H1 (cell line): ENCODE data around the gene UBE2Q2. TPM values are rescaled to one million over a fixed set of nuclear protein-coding genes. Genes with fewer than 3 reads are reported as not detected.

Source experiments
- CREB1 ChIP-seq: IDR thresholded peaks from 2 replicates; pipeline ENCODE4 v1.6.1; 2012; ENCODE audit warnings: inconsistent platforms
- KDM4A ChIP-seq: IDR thresholded peaks from one replicate; pipeline ENCODE4 v1.7.1; 2012; ENCODE audit warnings: low read depth, mild to moderate bottlenecking, moderate library complexity, low read length, inconsistent platforms; ENCODE audit not compliant: severe bottlenecking
- MAX ChIP-seq: IDR thresholded peaks from 2 replicates; pipeline ENCODE4 v1.6.1; 2012; ENCODE audit warnings: inconsistent platforms
- PHF8 ChIP-seq: fragments of 200-600 bp; sonication (generic); conservative IDR thresholded peaks from 2 replicates; pipeline ENCODE4 v1.7.1; 2012; ENCODE audit warnings: low read depth, mild to moderate bottlenecking, inconsistent platforms, low read length, moderate library complexity
- POLR2AphosphoS5 ChIP-seq: IDR thresholded peaks from 2 replicates; pipeline ENCODE4 v1.6.1; 2011; ENCODE audit warnings: low read depth, low read length
- RBBP5 ChIP-seq: IDR thresholded peaks from 2 replicates; pipeline ENCODE4 v1.7.1; 2012; ENCODE audit warnings: low read depth, mild to moderate bottlenecking, inconsistent platforms, low read length, moderate library complexity, borderline replicate concordance
- SIN3A ChIP-seq, 2 experiments: IDR thresholded peaks in 1 of 2; conservative IDR thresholded peaks in 1 of 2; 2 replicates each; pipeline ENCODE4 v1.6.1; 2011 to 2012; ENCODE audit warnings: low read length in 2 of 2, improper control_type of control experiment in 1 of 2, low read depth in 1 of 2, mild to moderate bottlenecking in 1 of 2
- TAF1 ChIP-seq: IDR thresholded peaks from 2 replicates; pipeline ENCODE4 v1.6.1; 2011; ENCODE audit warnings: mild to moderate bottlenecking, low read depth, low read length
- TBP ChIP-seq: IDR thresholded peaks from 2 replicates; pipeline ENCODE4 v1.6.1; 2011; ENCODE audit warnings: low read depth, low read length, improper control_type of control experiment
- polyA plus RNA-seq, 7 experiments: library from polyadenylated mRNA; depleted of rRNA in 3 of 7; stranded (reverse) in 5 of 7; unstranded in 2 of 7; fragments of >200 nt in 5 of 7; fragments of 200-250 nt in 2 of 7; gene quantifications; 1 replicate in 5 of 7; 2 replicates in 1 of 7; 4 replicates in 1 of 7; pipeline versions ENCODE4 v1.2.1 to v1.2.3, GENCODE V29; 2011 to 2013; ENCODE audit warnings: missing spikeins in 2 of 7, mixed read lengths in 2 of 7
- total RNA-seq: library from RNA; stranded (reverse); fragmentation: NEBNext Ultra II Directional; extraction: Animal tissue kit (Norgen Biotek cat#: 25700); gene quantifications from 2 replicates; pipeline ENCODE4 v1.2.1, GENCODE V29; 2021
- TF ChIP-seq, protein P1 (sequence below): IDR thresholded peaks from 2 replicates; pipeline ENCODE4 v1.6.1; 2012; ENCODE audit warnings: inconsistent platforms

UBE2Q2 gene
- total and polyA plus RNA-seq, 2 of the 8 experiments (the other 6 are each of a cell fraction or from before 2014, with no cell fraction given) = 10.1 to 22.7 TPM

DNA sequence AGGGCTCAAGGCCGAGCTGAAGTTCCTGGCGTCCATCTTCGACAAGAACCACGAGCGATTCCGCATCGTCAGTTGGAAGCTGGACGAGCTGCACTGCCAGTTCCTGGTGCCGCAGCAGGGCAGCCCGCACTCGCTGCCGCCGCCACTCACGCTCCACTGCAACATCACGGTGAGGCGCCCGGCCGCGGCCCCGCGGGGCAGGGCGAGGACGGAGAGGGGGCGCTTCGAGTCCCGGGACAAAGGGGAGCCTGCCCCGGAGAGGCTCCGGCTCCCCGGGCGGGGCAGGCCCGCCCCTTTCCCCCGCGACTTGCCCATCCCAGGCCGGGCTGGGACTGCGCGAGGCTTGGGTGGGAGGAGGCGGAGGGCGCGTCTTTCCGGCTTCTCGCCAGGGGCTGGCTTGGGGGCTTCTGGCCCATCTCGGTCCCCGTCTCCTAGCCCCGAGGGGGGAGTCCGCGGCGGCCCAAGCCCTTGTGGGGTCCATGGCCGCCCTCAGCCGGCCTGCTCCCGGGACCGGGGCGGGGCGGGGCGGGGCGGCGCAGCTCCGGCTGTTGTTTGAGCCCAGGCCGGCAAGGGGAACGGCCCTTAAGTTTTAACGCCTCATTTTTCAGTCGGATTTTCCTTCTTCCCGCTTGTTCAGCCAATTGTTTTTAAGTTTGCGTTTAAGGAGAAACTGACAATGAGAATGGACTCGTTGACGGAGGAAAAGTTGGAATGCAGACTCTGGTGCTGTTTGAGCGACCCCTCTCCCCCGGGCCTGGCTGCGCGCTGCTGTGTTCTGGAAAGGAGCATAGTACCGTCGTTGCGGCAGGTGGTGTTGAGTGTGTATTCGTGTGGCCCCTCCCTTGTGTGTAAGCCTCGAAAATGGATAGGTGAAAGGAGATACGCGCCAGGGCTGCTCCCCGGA, 683 bp downstream of the UBE2Q2 start (continued):
- peak; percentile 44 for TF ChIP-seq PHF8
- peak; percentile 69 for TF ChIP-seq MAX
- peak; percentile 48; the same call in 1 of the 2 replicates for TF ChIP-seq TAF1
- TF ChIP-seq RBBP5 = peak; percentile 68; the same call in 1 of the 2 replicates
- TF ChIP-seq POLR2AphosphoS5 = peak; percentile 65
- TF ChIP-seq TBP = 0 out of 2 replicates have a peak, but pooled peaks have one; percentile 15
- TF ChIP-seq, protein P1, sequence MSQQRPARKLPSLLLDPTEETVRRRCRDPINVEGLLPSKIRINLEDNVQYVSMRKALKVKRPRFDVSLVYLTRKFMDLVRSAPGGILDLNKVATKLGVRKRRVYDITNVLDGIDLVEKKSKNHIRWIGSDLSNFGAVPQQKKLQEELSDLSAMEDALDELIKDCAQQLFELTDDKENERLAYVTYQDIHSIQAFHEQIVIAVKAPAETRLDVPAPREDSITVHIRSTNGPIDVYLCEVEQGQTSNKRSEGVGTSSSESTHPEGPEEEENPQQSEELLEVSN = peak; percentile 28; the same call in 1 of the 2 replicates
- 0 out of 2 replicates have a peak, but pooled peaks have one; percentile 3 for TF ChIP-seq CREB1
- peak; percentile 46 for TF ChIP-seq KDM4A
- peak in 1 of 2 experiments; percentile 69; a peak in 2 of 4 replicates for TF ChIP-seq SIN3A (conservative IDR thresholded peaks at IDR 0.05 in 1 of 2, IDR thresholded peaks at IDR 0.05 in 1 of 2; ENCODE audit: low read depth in 1 of 2, low read length in 2 of 2)
